A549 treated with DMSO at 1 μM for 4 hours (cell line): Measurements from ENCODE around the gene SSBP4. TPM values are rescaled to one million over a fixed set of nuclear protein-coding genes. Genes with fewer than 3 reads are reported as not detected.

ENCODE experiments used
- total RNA-seq: library from RNA; stranded (reverse); fragments of 200-300 nt; extraction: Qiagen RNA extraction; gene quantifications from 5 replicates; pipeline ENCODE4 v1.2.3, GENCODE V29; 2022; ENCODE audit warnings: low read depth

Gene SSBP4
- total RNA-seq: 42.9 to 62.5 TPM (median 44.8 TPM) in 5 replicates

GRCh38 chr19:18419195-18419698 is at the start of gene SSBP4:
SSBP4 (plus strand) TSS chr19:18419398; CDS start chr19:18419649, 251 bp downstream.

GRCh38 chr19:18385675-18386542 is 33.3 kb upstream of the SSBP4 start, which contains the start of gene GDF15:
GDF15 (plus strand) TSS chr19:18386158; CDS start chr19:18386190, 32 bp downstream.

GRCh38 chr19:18397242-18398202 is 21.7 kb upstream of the SSBP4 start, which contains the start of gene LRRC25:
LRRC25 (minus strand) TSS chr19:18397622; CDS start chr19:18396963, 659 bp downstream.

GRCh38 chr19:18437491-18438330 is 18.5 kb downstream of the SSBP4 start, which contains the start of gene ISYNA1:
ISYNA1 (minus strand) TSS chr19:18438133; CDS start chr19:18437979, 154 bp downstream.

Other genes starting within 250 kb of the SSBP4 start
- 11.6 to 20.8 TPM (median 13.7 TPM) in 5 replicates for gene IFI30, start 245.6 kb upstream of the SSBP4 start, total RNA-seq
- gene MPV17L2, start 226.2 kb upstream of the SSBP4 start, total RNA-seq: 8.2 to 13.5 TPM (median 11.9 TPM) in 5 replicates
- gene RAB3A, start 215.4 kb upstream of the SSBP4 start, total RNA-seq: 0.74 to 0.94 TPM (median 0.87 TPM) in 5 replicates
- 0.02 to 0.29 TPM (median 0.23 TPM) in 4 of 5 replicates, not detected in the other for gene PDE4C, start 193.0 kb upstream of the SSBP4 start, total RNA-seq
- 0.25 to 0.69 TPM (median 0.51 TPM) in 5 replicates for gene IQCN, start 144.9 kb upstream of the SSBP4 start, total RNA-seq
- 32.2 to 63.7 TPM (median 50.1 TPM) in 5 replicates for gene JUND, start 137.8 kb upstream of the SSBP4 start, total RNA-seq
- gene LSM4, start 96.3 kb upstream of the SSBP4 start, total RNA-seq: 214 to 233 TPM (median 229 TPM) in 5 replicates
- gene PGPEP1, start 78.8 kb upstream of the SSBP4 start, total RNA-seq: 2.2 to 4.3 TPM (median 3.7 TPM) in 5 replicates
- 40.6 to 72.6 TPM (median 50.5 TPM) in 5 replicates for gene GDF15, start 33.2 kb upstream of the SSBP4 start, total RNA-seq
- not detected in 5 replicates for gene LRRC25, start 21.8 kb upstream of the SSBP4 start, total RNA-seq
- gene ISYNA1, start 18.7 kb downstream of the SSBP4 start, total RNA-seq: 30.2 to 44.3 TPM (median 37.1 TPM) in 5 replicates
- 4.9 to 5.5 TPM (median 5.0 TPM) in 5 replicates for gene ELL, start 102.7 kb downstream of the SSBP4 start, total RNA-seq
- 133 to 151 TPM (median 136 TPM) in 5 replicates for gene FKBP8, start 124.2 kb downstream of the SSBP4 start, total RNA-seq
- gene KXD1, start 138.5 kb downstream of the SSBP4 start, total RNA-seq: 87.9 to 111 TPM (median 98.4 TPM) in 5 replicates
- gene UBA52, start 152.5 kb downstream of the SSBP4 start, total RNA-seq: 1,087 to 1,167 TPM (median 1,108 TPM) in 5 replicates
- gene REX1BD, start 169.4 kb downstream of the SSBP4 start, total RNA-seq: 37.0 to 53.9 TPM (median 50.4 TPM) in 5 replicates
- gene CRLF1, start 187.4 kb downstream of the SSBP4 start, total RNA-seq: 1.5 to 4.5 TPM (median 3.0 TPM) in 5 replicates
- gene TMEM59L, start 193.5 kb downstream of the SSBP4 start, total RNA-seq: 3.6 to 6.3 TPM (median 5.4 TPM) in 5 replicates
- 3.1 to 4.4 TPM (median 3.2 TPM) in 5 replicates for gene KLHL26, start 217.6 kb downstream of the SSBP4 start, total RNA-seq